Measurements from ENCODE around the gene FAM117B. TPM values are rescaled to one million over a fixed set of nuclear protein-coding genes. Genes with fewer than 3 reads are reported as not detected.

FAM117B gene
- total RNA-seq, 4 donors from 2014 or later, result 6.7 to 15.6 (median 9.4) TPM

DNA sequence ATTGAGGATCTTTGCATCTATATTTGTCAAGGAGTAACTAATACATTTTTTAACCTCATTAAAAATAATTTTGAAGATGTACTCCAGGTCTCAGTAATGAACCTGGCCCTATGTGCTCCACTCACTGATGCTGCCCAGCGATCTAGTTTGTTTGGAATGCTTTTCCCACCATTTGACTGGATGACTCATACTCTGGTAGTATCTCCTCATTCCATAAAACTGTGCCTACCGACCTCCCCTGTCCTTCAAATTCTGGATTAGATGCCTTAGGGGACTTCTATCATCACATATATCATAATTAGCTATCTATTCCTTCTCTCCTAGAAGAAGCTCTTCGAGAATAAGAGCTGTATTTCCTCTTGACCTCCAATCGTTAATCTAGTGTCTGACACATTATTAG, 83.8 kb downstream of the FAM117B start:
- TF ChIP-seq, protein P1, sequence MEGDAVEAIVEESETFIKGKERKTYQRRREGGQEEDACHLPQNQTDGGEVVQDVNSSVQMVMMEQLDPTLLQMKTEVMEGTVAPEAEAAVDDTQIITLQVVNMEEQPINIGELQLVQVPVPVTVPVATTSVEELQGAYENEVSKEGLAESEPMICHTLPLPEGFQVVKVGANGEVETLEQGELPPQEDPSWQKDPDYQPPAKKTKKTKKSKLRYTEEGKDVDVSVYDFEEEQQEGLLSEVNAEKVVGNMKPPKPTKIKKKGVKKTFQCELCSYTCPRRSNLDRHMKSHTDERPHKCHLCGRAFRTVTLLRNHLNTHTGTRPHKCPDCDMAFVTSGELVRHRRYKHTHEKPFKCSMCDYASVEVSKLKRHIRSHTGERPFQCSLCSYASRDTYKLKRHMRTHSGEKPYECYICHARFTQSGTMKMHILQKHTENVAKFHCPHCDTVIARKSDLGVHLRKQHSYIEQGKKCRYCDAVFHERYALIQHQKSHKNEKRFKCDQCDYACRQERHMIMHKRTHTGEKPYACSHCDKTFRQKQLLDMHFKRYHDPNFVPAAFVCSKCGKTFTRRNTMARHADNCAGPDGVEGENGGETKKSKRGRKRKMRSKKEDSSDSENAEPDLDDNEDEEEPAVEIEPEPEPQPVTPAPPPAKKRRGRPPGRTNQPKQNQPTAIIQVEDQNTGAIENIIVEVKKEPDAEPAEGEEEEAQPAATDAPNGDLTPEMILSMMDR (IDR thresholded peaks at IDR 0.05), result no peak
- TF ChIP-seq POLR2A (IDR thresholded peaks at IDR 0.05), result no peak
- Histone ChIP-seq H3K4me1 (peaks cover 0 to 19% (median 0%) of the 10 kb centered on the region in 3 donors), H3K27ac (no peak overlapping the region), H3K9me3 (peaks cover 0 to 21% (median 5%) of the 10 kb centered on the region in 3 donors), H3K4me3 (no peak overlapping the region), H3K27me3 (no peaks in the 10 kb centered on the region), H3K36me3 (no peaks in the 10 kb centered on the region)
- WGBS, 2 donors, result 44 to 59% methylated on average over 4 of the region's 4 CpGs
- intact Hi-C loops (cut with DNase I), result no loop called here
- no peak for DNase-seq

DNA sequence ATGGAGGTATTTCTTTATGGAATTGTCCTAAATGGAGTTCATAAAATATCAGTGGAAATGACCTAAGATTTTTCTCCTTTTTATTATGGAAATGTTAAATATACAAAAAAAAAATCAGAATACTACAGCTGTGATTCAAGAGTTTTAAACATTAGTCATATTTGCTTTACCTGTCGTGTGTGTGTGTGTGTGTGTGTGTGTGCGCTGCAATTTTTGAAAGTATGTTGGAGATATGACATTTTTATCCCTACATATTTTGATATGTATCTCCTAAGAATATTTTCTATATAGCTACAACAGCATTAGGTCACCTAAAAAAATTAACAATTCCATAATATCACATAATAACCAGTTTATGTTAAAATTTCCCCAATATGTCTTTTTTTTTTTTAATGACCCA, 85.5 kb downstream of the FAM117B start:
- no peak overlapping the region for H3K4me3 ChIP-seq
- WGBS, 2 donors, result 41 to 64% methylated on average over 2 of the region's 2 CpGs

DNA sequence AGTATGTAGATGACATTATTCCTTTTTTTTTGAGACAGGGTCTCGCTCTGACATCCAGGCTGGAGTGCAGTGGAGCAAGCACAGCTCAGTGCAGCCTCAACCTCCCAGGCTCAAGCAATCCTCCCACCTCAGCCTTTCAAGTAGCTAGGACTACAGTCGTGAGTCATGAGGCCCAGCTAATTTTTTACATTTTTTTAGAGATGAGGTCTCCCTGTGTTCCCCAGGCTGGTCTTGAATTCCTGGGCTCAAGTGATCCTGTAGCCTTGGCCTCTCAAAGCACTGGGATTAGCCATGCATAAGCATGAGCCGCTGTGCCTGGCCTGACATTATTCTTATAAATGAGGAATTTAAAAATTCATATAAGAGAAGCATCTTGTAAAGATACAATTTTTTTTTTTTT, 86.9 kb downstream of the FAM117B start:
- peaks cover 0 to under 1% (median 0%) of the 10 kb centered on the region in 3 donors for H3K9me3 ChIP-seq
- no peaks in the 10 kb centered on the region for H3K27me3 ChIP-seq
- TF ChIP-seq, protein P1 (IDR thresholded peaks at IDR 0.05), result no peak
- H3K27ac ChIP-seq, result no peak overlapping the region
- intact Hi-C loops (cut with DNase I), result no loop called here
- DNase-seq, result no peak
- peaks cover 0 to 9% (median 0%) of the 10 kb centered on the region in 3 donors for H3K36me3 ChIP-seq
- H3K4me1 ChIP-seq, result peaks cover 0 to 19% (median 0%) of the 10 kb centered on the region in 3 donors
- H3K4me3 ChIP-seq, result no peak overlapping the region
- WGBS, 2 donors, result 77 to 83% methylated on average over 3 of the region's 3 CpGs

More for the DNA sequence above, 85.5 kb downstream of the FAM117B start:
- Histone ChIP-seq H3K36me3 (no peaks in the 10 kb centered on the region), H3K27me3 (no peaks in the 10 kb centered on the region), H3K9me3 (peaks cover 0 to 15% (median 5%) of the 10 kb centered on the region in 3 donors), H3K4me1 (peaks cover 0 to 19% (median 0%) of the 10 kb centered on the region in 3 donors), H3K27ac (no peak overlapping the region)
- intact Hi-C loops (cut with DNase I), result no loop called here
- no peak for TF ChIP-seq POLR2A (IDR thresholded peaks at IDR 0.05)
- TF ChIP-seq, protein P1 (IDR thresholded peaks at IDR 0.05), result no peak
- no peak for DNase-seq

DNA sequence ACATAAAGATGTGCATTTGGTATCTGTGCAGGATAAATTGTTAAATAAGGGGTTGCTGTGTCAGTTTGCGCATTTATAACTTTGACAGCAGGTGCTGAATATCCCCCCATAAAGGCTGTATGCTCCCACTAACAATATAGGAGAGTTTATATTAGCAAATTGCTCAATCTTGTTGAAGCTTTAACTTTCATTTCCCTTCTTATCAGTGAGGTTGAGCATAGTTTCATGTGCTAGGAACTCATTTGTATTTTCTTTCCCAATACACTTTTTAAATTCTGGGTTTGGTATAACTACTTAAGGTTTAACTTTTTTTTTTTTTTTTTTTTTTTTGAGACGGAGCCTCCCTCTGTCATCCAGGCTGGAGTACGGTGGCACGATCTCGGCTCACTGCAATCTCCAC, 89.0 kb downstream of the FAM117B start:
- WGBS, 2 donors, result 92 to 99% methylated on average over 5 of the region's 5 CpGs
- no peak for DNase-seq
- H3K36me3 ChIP-seq, result peaks cover 0 to 21% (median 0%) of the 10 kb centered on the region in 3 donors
- H3K27ac ChIP-seq, result no peak overlapping the region
- intact Hi-C loops (cut with DNase I), result no loop called here
- H3K9me3 ChIP-seq, result no peaks in the 10 kb centered on the region
- H3K4me1 ChIP-seq, result peaks cover 0 to 2% (median 0%) of the 10 kb centered on the region in 3 donors
- no peak for TF ChIP-seq POLR2A (IDR thresholded peaks at IDR 0.05)
- TF ChIP-seq, protein P1 (IDR thresholded peaks at IDR 0.05), result no peak
- H3K4me3 ChIP-seq, result no peak overlapping the region
- no peaks in the 10 kb centered on the region for H3K27me3 ChIP-seq

DNA sequence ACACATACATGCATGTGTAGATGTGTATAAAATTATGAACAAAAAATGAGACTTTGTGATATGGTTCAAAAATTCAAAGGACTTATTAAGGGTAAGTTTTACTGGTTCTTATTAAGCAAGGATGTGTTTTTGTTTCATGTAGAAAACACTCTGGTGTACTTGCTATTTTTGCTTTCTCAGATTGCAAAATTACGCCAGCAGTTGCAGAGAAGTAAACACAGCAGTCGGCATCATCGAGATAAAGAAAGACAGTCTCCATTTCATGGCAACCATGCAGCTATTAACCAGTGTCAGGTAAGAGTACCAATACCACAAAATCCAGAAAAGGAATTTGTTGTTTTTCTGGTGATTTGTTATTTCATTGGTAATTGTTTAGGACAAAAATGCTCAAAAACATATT, 91.3 kb downstream of the FAM117B start:
- Histone ChIP-seq H3K4me3 (no peak overlapping the region), H3K27me3 (no peaks in the 10 kb centered on the region), H3K4me1 (no peaks in the 10 kb centered on the region), H3K36me3 (peaks cover 0 to 30% (median 0%) of the 10 kb centered on the region in 3 donors), H3K9me3 (no peaks in the 10 kb centered on the region), H3K27ac (no peak overlapping the region)
- no peak for DNase-seq
- WGBS, 2 donors, result 92 to 93% methylated on average over 3 of the region's 3 CpGs
- intact Hi-C loops (cut with DNase I), result no loop called here
- no peak for TF ChIP-seq POLR2A (IDR thresholded peaks at IDR 0.05)
- TF ChIP-seq, protein P1 (IDR thresholded peaks at IDR 0.05), result no peak

All from esophagus squamous epithelium (tissue), 5 donors.